IPS-18a (cell line): ENCODE measurements around the gene CLIC4.
"Not testable (repeated sequence)": the region's sequence is repeated elsewhere in the genome, so short reads cannot be mapped to it uniquely, and the experiment has no call there.

ENCODE experiments used
- H3K27ac ChIP-seq: one replicate; pipeline ENCODE4 v1.5.1; 2013; ENCODE audit warnings: low read length
- H3K27me3 ChIP-seq: one replicate; pipeline ENCODE4 v1.6.1; 2013; ENCODE audit warnings: mild to moderate bottlenecking, low read length; ENCODE audit not compliant: control insufficient read depth, insufficient read depth
- H3K36me3 ChIP-seq: one replicate; pipeline ENCODE4 v1.6.1; 2013; ENCODE audit warnings: low read depth, low read length; ENCODE audit not compliant: control insufficient read depth
- H3K4me1 ChIP-seq: one replicate; pipeline ENCODE4 v1.6.1; 2013; ENCODE audit warnings: low read depth, low read length; ENCODE audit not compliant: control insufficient read depth
- H3K4me3 ChIP-seq: one replicate; pipeline ENCODE4 v1.5.1; 2013; ENCODE audit warnings: low read length
- H3K9ac ChIP-seq: one replicate; pipeline ENCODE4 v1.6.1; 2013; ENCODE audit warnings: mild to moderate bottlenecking, low read length, moderate library complexity
- H3K9me3 ChIP-seq: one replicate; pipeline ENCODE4 v1.6.1; 2013; ENCODE audit warnings: low read depth, low read length; ENCODE audit not compliant: control insufficient read depth

Gene CLIC4

DNA sequence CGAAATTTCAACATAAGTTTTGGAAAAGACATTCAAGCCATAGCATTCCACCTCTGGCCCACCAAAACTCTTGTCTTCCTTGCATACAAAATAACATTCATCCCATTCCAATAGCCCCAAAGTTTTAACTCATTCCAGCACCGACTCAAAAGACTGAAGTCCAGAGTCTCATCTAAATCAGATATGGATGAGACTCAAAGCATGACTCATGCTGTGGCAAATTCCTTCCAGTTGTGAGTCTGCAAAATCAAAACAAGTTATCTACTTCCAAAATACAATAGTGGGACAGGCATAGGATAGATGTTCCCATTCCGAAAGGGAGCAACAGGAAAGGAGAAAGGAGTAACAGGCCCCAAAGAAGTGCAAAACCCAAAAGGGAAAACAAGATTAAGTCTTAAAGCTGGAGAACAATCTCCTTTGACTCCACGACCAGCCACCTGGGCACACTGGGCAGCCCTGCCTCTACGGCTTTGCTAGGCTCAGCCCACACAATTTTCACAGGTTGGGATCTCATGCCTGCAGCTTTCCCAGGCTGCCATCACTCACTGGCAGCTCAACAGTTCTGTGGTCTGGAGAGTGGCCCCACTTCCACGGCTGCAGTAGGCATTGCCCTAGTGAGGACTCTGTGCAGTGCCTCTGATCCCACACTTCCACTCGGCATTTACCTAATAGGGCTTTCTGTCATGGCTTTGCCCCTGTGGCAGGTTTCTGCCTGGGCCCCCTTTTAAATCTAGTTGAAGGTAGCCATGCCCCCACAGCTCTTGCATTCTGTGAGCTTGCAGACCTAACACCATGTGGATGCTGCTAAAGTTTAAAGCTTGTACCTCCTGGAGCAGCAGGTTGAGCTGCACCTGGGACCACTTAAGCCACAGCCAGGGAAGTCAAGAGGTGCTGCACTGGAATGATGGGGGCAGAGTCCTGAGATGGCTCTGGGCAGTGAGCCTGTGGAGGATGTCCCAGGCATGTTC lies 133.8 kb downstream of the CLIC4 start:
- H3K27me3 ChIP-seq = no peaks in the 10 kb centered on the region
- no peaks in the 10 kb centered on the region for H3K36me3 ChIP-seq
- H3K4me3 ChIP-seq = no peak overlapping the region
- no peak overlapping the region for H3K27ac ChIP-seq
- no peaks in the 10 kb centered on the region for H3K4me1 ChIP-seq
- no peaks in the 10 kb centered on the region for H3K9me3 ChIP-seq
- H3K9ac ChIP-seq = no peak overlapping the region

DNA sequence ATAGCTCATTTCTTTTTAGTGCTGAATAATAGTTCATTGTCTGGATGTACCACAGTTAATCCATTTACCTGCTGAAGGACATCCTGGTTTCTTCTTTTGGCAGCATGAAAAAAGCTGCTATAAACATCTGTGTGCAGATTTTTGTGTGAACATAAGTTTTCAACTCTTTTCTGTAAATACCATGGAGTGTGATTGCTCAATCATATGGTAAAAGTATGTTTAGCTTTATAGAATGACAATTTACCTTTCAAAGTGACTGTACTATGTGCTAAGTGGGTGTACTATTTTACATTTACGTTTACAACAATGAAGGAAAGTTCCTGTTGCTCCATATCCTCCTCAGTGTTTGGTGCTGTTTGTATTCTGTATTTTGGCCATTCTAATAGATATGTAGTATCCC lies 135.8 kb downstream of the CLIC4 start:
- no peaks in the 10 kb centered on the region for H3K4me1 ChIP-seq
- H3K9ac ChIP-seq = no peak overlapping the region
- H3K27ac ChIP-seq = no peak overlapping the region
- H3K36me3 ChIP-seq = no peaks in the 10 kb centered on the region
- no peaks in the 10 kb centered on the region for H3K27me3 ChIP-seq
- H3K9me3 ChIP-seq = no peaks in the 10 kb centered on the region
- H3K4me3 ChIP-seq = no peak overlapping the region

DNA sequence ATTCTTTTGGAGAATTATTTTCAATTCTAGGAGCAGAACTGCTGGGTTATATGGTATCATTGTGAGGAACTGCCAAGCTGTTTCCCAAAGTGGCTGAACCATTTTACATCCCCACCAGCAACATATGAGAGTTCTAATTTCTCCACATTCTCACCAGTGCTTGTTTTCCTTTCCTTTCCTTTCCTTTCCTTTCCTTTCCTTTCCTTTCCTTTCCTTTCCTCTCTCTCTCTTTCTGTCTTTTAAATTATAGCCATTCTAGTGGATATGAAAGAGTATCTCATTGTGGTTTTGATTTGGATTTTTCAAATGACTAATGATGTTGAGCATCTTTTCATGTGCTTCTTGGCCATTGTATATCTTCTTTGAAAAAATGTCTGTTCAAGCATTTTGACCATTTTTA lies 139.5 kb downstream of the CLIC4 start:
- Histone ChIP-seq H3K4me3 (no peak overlapping the region), H3K4me1 (no peaks in the 10 kb centered on the region), H3K9me3 (no peaks in the 10 kb centered on the region), H3K9ac (no peak overlapping the region), H3K36me3 (no peaks in the 10 kb centered on the region), H3K27me3 (no peaks in the 10 kb centered on the region), H3K27ac (no peak overlapping the region)

DNA sequence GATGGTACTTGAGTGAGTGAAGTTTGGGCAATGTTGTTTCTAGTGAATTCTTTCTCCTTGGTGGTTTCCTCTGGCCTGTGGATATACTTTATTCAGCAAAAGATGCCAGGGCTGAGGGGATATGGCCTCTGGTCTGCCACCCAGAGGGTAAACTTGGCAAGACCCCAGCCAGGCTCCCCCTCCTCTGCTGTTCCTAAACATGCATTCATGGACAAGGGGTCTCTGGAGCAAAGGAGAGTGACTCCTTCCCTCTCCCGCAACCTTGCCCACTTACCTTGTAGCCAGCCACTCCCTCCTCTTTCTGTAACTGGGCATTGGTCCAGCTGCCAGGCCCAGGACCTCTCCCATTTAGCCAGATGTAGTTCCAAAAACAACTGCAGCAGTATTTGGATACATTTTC lies 141.0 kb downstream of the CLIC4 start:
- H3K27me3 ChIP-seq = no peaks in the 10 kb centered on the region
- H3K4me1 ChIP-seq = no peaks in the 10 kb centered on the region
- no peaks in the 10 kb centered on the region for H3K36me3 ChIP-seq
- no peak overlapping the region for H3K4me3 ChIP-seq
- no peaks in the 10 kb centered on the region for H3K9me3 ChIP-seq
- no peak overlapping the region for H3K27ac ChIP-seq
- no peak overlapping the region for H3K9ac ChIP-seq

DNA sequence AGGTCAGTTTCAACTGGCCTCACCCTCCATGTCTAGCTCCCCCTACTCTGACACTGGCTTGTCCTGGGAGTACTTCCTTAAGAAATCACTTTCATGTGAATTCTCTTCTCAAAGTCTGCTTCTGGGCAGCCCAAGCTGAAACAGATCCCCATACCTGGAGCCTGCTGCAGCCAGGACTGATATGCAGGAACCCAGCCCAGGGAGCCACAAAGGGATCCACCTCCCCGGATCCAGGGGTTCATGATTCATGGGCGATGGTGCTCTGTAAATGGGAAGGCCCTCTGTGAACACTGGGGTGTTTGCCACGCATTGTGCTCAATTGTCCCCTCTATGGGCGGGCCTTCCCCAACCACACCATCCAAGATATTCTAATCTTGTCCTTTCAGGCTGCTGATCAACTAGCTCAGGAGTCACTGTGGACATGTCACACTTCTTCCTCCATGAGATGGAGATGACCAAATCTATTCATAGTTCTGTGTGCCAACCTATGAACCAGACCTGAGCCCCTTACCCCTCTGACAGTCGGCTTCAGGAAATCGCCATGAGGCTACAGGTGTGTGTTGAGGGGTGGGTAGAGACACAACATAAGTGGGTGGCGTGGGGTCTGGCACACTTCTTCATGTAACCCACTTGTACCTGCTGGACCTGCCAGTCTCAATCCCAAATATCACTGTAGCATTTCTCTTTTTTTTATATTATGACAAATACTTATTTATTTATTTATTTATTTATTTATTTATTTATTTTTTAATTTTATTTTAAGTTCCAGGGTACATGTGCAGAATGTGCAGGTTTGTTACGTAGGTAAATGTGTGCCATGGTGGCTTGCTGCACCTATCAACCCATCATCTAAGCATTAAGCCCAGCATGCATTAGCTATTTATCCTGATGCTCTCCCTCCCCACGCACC lies 143.1 kb downstream of the CLIC4 start:
- no peaks in the 10 kb centered on the region for H3K36me3 ChIP-seq
- H3K4me1 ChIP-seq = no peaks in the 10 kb centered on the region
- peaks cover 3% of the 10 kb centered on the region for H3K9me3 ChIP-seq
- H3K9ac ChIP-seq = no peak overlapping the region
- no peaks in the 10 kb centered on the region for H3K27me3 ChIP-seq
- no peak overlapping the region for H3K27ac ChIP-seq
- H3K4me3 ChIP-seq = no peak overlapping the region

DNA sequence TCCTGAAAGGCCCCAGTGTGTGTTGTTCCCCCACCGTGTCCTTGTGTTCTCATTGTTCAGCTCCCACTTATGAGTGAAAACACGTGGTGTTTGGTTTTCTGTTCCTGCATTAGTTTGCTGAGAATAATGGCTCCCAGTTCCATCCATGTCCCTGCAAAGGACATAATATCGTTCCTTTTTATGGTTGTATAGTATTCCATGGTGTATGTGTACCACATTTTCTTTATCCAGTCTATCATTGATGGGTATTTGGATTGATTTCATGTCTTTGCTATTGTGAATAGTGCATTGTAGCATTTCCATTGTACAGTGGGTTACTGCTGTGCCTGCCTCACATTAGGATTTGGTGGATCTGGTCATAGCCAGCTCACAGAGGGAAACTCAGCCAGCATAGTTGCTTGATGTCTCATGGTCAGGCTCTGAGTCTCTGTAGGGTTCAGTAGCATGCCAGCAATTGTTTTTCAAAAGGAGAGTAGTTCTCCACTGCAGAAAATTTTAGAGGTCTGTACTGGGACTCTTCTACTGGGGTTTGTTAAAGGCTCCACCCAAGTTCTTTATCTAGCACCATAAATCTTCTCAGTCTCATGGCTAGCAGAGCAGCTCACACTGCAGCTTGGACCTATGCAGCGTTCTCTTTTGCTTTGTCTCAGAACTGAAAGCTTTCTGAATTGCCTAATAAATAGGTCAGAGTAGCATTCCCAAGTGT lies 143.9 kb downstream of the CLIC4 start:
- Histone ChIP-seq H3K9me3 (peaks cover 3% of the 10 kb centered on the region), H3K9ac (no peak overlapping the region), H3K4me3 (no peak overlapping the region), H3K4me1 (no peaks in the 10 kb centered on the region), H3K27me3 (no peaks in the 10 kb centered on the region), H3K36me3 (no peaks in the 10 kb centered on the region), H3K27ac (no peak overlapping the region)

DNA sequence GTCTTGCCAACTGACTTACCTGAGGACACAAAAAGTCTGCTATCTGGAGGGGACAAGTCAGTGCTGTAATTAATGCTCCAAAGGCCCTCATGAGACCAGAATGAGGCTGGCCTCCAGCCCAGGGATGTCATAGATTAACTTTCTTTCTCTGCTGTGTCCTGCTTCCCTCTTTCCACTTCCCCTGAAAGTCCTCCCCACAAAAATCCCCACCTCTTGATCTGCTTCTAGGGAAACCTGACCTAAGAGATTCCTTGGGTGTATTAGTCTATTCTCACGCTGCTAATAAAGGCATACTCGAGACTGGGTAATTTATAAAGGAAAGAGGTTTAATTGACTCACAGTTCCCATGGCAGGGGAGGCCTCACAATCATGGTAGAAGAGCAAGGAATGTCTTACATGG lies 145.6 kb downstream of the CLIC4 start:
- Histone ChIP-seq H3K9ac (no peak overlapping the region), H3K27ac (no peak overlapping the region), H3K9me3 (peaks cover 3% of the 10 kb centered on the region), H3K4me3 (no peak overlapping the region), H3K4me1 (no peaks in the 10 kb centered on the region), H3K27me3 (no peaks in the 10 kb centered on the region), H3K36me3 (no peaks in the 10 kb centered on the region)

DNA sequence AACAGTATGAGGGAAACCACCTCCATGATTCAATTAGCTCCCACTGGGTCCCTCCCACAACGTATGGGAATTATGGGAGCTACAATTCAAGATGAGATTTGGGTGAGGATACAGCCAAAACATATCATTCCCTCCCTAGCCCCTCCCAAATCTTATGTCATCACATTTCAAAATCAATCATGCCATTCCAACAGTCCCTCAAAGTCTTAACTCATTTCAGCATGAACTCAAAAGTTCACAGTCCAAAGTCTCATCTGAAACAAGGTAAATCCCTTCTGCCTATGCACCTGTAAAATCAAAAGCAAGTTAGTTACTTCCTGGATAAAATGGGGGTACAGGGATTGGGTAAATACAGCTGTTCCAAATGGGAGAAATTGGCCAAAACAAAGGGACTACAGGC lies 146.1 kb downstream of the CLIC4 start:
- H3K27ac ChIP-seq, H3K9ac ChIP-seq, H3K9me3 ChIP-seq, H3K4me1 ChIP-seq, H3K27me3 ChIP-seq, H3K4me3 ChIP-seq, H3K36me3 ChIP-seq: not testable (repeated sequence)

DNA sequence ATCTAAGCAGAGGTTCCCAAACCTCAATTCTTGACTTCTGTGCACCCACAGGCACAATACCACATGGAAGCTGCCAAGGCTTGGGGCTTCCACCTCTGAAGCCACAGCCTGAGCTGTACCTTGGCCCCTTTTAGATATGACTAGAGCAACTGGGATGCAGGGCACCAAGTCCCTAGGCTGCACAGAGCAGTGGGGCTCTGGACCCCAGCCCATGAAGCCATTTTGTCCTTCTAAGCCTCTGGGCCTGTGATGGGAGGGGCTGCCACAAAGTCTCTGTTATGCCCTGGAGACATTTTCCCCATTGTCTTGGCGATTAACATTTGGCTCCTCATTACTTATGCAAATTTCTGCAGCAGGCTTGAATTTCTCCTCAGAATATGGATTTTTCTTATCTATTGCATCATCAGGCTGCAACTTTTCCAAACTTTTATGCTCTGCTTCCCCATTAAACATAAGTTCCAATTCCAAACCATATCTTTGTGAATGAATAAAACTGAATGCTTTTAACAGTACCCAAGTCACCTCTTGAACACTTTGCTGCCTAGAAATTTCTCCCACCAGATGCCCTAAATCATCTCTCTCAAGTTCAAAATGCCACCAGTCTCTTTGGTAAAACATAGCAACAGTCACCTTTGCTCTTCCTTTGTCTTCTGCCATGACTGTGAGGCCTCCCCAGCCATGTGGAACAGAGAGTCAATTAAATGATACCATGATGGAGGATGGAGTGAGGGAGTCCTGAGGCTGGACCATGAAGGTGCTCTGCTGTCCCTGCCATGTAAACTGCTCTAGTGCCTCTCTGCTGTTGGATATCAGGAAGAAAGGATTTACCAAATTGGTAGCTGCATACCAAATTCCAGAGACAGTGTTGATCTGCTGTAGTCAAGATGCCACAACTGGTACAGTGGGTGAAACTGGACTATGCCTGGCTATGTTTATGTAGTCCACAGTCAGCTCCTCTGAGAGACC lies 147.2 kb downstream of the CLIC4 start:
- no peak overlapping the region for H3K27ac ChIP-seq
- H3K27me3 ChIP-seq = no peaks in the 10 kb centered on the region
- H3K36me3 ChIP-seq = no peaks in the 10 kb centered on the region
- H3K9ac ChIP-seq = no peak overlapping the region
- H3K4me1 ChIP-seq = no peaks in the 10 kb centered on the region
- no peak overlapping the region for H3K4me3 ChIP-seq
- H3K9me3 ChIP-seq = peaks cover 3% of the 10 kb centered on the region

DNA sequence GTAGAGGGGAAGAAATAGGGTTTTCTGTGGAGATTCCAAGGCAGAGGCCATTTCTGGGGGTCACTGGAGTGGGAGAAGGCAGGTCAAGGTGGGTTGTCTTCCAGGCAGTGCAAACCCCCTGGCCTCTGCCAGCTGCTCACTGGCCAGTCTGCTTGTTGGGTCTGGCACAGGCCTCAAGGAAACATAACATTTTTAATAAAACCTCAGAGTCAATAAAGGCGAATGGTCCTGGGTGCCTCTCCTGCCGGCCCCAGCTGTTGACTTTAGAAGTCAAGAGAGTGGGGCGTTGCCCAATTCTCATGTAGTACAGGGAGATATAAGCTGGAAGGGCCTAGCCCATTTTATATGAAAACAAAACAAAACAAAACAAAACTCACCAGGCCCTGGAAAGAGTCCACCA lies 148.2 kb downstream of the CLIC4 start:
- Histone ChIP-seq H3K4me1 (no peaks in the 10 kb centered on the region), H3K9ac (no peak overlapping the region), H3K9me3 (peaks cover 3% of the 10 kb centered on the region), H3K27me3 (no peaks in the 10 kb centered on the region), H3K36me3 (no peaks in the 10 kb centered on the region), H3K27ac (no peak overlapping the region), H3K4me3 (no peak overlapping the region)
